Muscle layer of colon (tissue), 2 donors: Measurements from ENCODE around the gene EZH2.

Experiments
- H3K27ac ChIP-seq: one replicate; pipeline ENCODE4 v1.7.0; 2013; ENCODE audit warnings: low read depth, mild to moderate bottlenecking, low read length, moderate library complexity
- H3K27me3 ChIP-seq, 2 donors: one replicate each; pipeline ENCODE4 v1.7.0; 2013; ENCODE audit warnings: low read length in 2 of 2, mild to moderate bottlenecking in 2 of 2; ENCODE audit not compliant: insufficient read depth in 2 of 2, control insufficient read depth in 1 of 2
- H3K36me3 ChIP-seq: one replicate; pipeline ENCODE4 v1.7.0; 2013; ENCODE audit warnings: mild to moderate bottlenecking, low read length; ENCODE audit not compliant: insufficient read depth
- H3K4me1 ChIP-seq: one replicate; pipeline ENCODE4 v1.7.0; 2013; ENCODE audit warnings: mild to moderate bottlenecking, low read length; ENCODE audit not compliant: insufficient read depth
- H3K4me3 ChIP-seq, 2 donors: one replicate each; pipeline ENCODE4 v1.7.0; 2013; ENCODE audit warnings: low read length in 2 of 2, low read depth in 1 of 2, mild to moderate bottlenecking in 1 of 2, moderate library complexity in 1 of 2
- H3K9ac ChIP-seq: one replicate; pipeline ENCODE4 v1.7.0; 2013; ENCODE audit warnings: low read length
- H3K9me3 ChIP-seq: one replicate; pipeline ENCODE4 v1.7.0; 2013; ENCODE audit warnings: mild to moderate bottlenecking, low read length
- donor health status: abdominal sarcoma.
- donor health status: Adenocarcinoma of cecum.

The EZH2 gene

GRCh38 chr7:148852272-148852671, 31.8 kb downstream of the EZH2 start:
- H3K27ac ChIP-seq: no peak overlapping the region
- H3K4me3 ChIP-seq: no peak overlapping the region
- no peaks in the 10 kb centered on the region for H3K27me3 ChIP-seq
- no peaks in the 10 kb centered on the region for H3K4me1 ChIP-seq
- H3K9ac ChIP-seq: no peak overlapping the region
- H3K36me3 ChIP-seq: no peaks in the 10 kb centered on the region
- no peaks in the 10 kb centered on the region for H3K9me3 ChIP-seq

GRCh38 chr7:148850564-148850963, 33.5 kb downstream of the EZH2 start:
- Histone ChIP-seq H3K27ac (no peak overlapping the region), H3K4me1 (no peaks in the 10 kb centered on the region), H3K9me3 (no peaks in the 10 kb centered on the region), H3K9ac (no peak overlapping the region), H3K36me3 (no peaks in the 10 kb centered on the region), H3K27me3 (no peaks in the 10 kb centered on the region), H3K4me3 (no peak overlapping the region)

GRCh38 chr7:148849393-148850098, 34.5 kb downstream of the EZH2 start:
- Histone ChIP-seq H3K27me3 (no peaks in the 10 kb centered on the region), H3K4me3 (no peak overlapping the region), H3K9ac (no peak overlapping the region), H3K36me3 (no peaks in the 10 kb centered on the region), H3K27ac (no peak overlapping the region), H3K9me3 (no peaks in the 10 kb centered on the region), H3K4me1 (no peaks in the 10 kb centered on the region)

- no peak overlapping the region for H3K4me3 ChIP-seq
- H3K36me3 ChIP-seq: no peaks in the 10 kb centered on the region
- no peak overlapping the region for H3K27ac ChIP-seq
- H3K9ac ChIP-seq: no peak overlapping the region
- H3K27me3 ChIP-seq: no peaks in the 10 kb centered on the region
- no peaks in the 10 kb centered on the region for H3K9me3 ChIP-seq
- no peaks in the 10 kb centered on the region for H3K4me1 ChIP-seq
Measured at GRCh38 chr7:148847815-148848734, 36.0 kb downstream of the EZH2 start.

- no peaks in the 10 kb centered on the region for H3K27me3 ChIP-seq
- H3K27ac ChIP-seq: no peak overlapping the region
- no peak overlapping the region for H3K4me3 ChIP-seq
- H3K9ac ChIP-seq: no peak overlapping the region
- H3K36me3 ChIP-seq: no peaks in the 10 kb centered on the region
- H3K4me1 ChIP-seq: no peaks in the 10 kb centered on the region
- no peaks in the 10 kb centered on the region for H3K9me3 ChIP-seq
Measured at GRCh38 chr7:148838905-148839304, 45.2 kb downstream of the EZH2 start.

- H3K27me3 ChIP-seq: no peaks in the 10 kb centered on the region
Measured at GRCh38 chr7:148835854-148836253, 48.2 kb downstream of the EZH2 start.

GRCh38 chr7:148834605-148835004, 49.5 kb downstream of the EZH2 start:
- no peak overlapping the region for H3K4me3 ChIP-seq
- H3K9me3 ChIP-seq: no peaks in the 10 kb centered on the region
- no peaks in the 10 kb centered on the region for H3K27me3 ChIP-seq
- no peaks in the 10 kb centered on the region for H3K36me3 ChIP-seq
- H3K27ac ChIP-seq: no peak overlapping the region
- no peak overlapping the region for H3K9ac ChIP-seq
- no peaks in the 10 kb centered on the region for H3K4me1 ChIP-seq

More at GRCh38 chr7:148835854-148836253, 48.2 kb downstream of the EZH2 start:
- Histone ChIP-seq H3K36me3 (no peaks in the 10 kb centered on the region), H3K9me3 (no peaks in the 10 kb centered on the region), H3K27ac (no peak overlapping the region), H3K9ac (no peak overlapping the region), H3K4me1 (no peaks in the 10 kb centered on the region), H3K4me3 (no peak overlapping the region)

- no peaks in the 10 kb centered on the region for H3K9me3 ChIP-seq
- no peaks in the 10 kb centered on the region for H3K27me3 ChIP-seq
- H3K4me3 ChIP-seq: no peak overlapping the region
- no peaks in the 10 kb centered on the region for H3K4me1 ChIP-seq
- H3K9ac ChIP-seq: no peak overlapping the region
- H3K36me3 ChIP-seq: no peaks in the 10 kb centered on the region
- no peak overlapping the region for H3K27ac ChIP-seq
Measured at GRCh38 chr7:148831782-148832181, 52.3 kb downstream of the EZH2 start.

GRCh38 chr7:148830897-148831692, 53.0 kb downstream of the EZH2 start:
- no peaks in the 10 kb centered on the region for H3K27me3 ChIP-seq
- no peaks in the 10 kb centered on the region for H3K9me3 ChIP-seq
- H3K27ac ChIP-seq: no peak overlapping the region
- H3K4me3 ChIP-seq: no peak overlapping the region
- no peak overlapping the region for H3K9ac ChIP-seq
- no peaks in the 10 kb centered on the region for H3K4me1 ChIP-seq
- H3K36me3 ChIP-seq: no peaks in the 10 kb centered on the region

- no peaks in the 10 kb centered on the region for H3K27me3 ChIP-seq
- H3K9ac ChIP-seq: no peak overlapping the region
- H3K4me3 ChIP-seq: no peak overlapping the region
- H3K27ac ChIP-seq: no peak overlapping the region
- H3K9me3 ChIP-seq: no peaks in the 10 kb centered on the region
- H3K4me1 ChIP-seq: no peaks in the 10 kb centered on the region
- H3K36me3 ChIP-seq: no peaks in the 10 kb centered on the region
Measured at GRCh38 chr7:148828965-148829364, 55.1 kb downstream of the EZH2 start.

- Histone ChIP-seq H3K4me1 (no peaks in the 10 kb centered on the region), H3K9ac (no peak overlapping the region), H3K9me3 (no peaks in the 10 kb centered on the region), H3K36me3 (no peaks in the 10 kb centered on the region), H3K27me3 (no peaks in the 10 kb centered on the region), H3K4me3 (no peak overlapping the region), H3K27ac (no peak overlapping the region)
Measured at GRCh38 chr7:148825338-148825737, 58.8 kb downstream of the EZH2 start.
